ENCODE data around the gene RNF123. TPM values are rescaled to one million over a fixed set of nuclear protein-coding genes. Genes with fewer than 3 reads are reported as not detected.

The RNF123 gene
- total RNA-seq, 1 donor from 2014 or later: 18.6 TPM

DNA sequence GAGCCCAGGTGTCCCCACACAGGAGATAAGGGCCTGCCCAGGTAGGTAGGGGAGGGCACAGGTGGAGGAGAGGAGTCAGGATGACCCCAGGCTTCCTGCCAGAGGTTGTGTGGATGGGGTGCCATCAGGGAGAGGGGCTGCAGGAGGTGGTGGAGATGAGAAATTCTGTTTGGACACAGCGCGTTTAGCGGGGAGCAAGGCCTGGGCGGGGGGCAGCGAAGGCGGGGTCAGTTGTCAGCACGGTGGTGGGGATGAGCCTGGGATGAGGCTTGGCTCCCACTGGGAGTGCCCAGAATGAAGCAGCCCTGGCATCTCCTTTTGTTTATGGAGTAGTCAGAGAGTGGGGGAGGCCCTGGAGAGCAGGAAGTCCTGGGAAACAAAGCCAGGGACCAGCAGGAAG lies 14.6 kb downstream of the RNF123 start:
- DNase-seq: no peak

DNA sequence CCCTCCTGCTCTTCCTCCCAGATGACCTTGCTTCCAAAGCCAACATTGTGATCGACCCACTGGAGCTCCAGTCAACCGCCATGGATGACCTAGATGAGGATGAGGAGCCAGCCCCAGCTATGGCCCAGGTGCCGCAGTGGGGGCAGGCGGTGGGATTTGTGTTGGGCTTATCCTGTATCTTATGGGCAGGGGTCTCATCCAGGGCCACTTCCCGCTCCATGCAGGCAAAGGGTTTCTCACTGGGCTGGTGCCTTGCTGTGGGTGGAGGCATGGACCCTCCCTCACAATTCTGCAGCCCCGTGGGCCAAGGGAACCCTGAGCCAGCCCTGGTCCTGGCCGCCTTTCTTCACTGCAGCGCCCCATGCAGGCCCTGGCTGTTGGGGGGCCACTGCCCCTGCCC lies 15.3 kb downstream of the RNF123 start:
- no peak for DNase-seq

DNA sequence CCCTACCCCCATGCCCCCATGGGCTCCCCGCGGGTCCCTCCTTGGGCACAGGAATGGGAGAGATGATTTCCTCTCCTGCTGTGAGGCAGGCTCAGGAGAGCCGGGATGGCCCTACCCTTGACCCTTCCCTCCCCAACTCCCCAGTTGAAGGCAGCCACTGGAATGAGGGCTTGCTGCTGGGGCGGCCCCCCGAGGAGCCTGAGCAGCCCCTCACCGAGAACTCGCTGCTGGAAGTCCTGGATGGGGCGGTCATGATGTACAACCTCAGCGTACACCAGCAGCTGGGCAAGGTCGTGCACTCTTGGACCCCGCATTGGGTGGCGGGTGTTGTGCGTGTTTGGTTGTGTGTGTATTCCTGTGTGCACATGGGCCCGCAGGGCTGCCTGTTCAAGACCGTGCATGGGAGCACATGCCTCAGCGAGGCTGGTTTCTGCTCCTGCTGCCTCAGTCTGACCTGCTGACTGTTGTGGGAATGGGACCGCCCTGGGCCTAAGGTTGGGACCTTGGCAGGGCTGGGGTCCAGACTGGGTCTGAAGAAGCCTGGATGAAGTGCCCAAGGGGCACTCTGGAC lies 16.1 kb downstream of the RNF123 start:
- no peak for DNase-seq

DNA sequence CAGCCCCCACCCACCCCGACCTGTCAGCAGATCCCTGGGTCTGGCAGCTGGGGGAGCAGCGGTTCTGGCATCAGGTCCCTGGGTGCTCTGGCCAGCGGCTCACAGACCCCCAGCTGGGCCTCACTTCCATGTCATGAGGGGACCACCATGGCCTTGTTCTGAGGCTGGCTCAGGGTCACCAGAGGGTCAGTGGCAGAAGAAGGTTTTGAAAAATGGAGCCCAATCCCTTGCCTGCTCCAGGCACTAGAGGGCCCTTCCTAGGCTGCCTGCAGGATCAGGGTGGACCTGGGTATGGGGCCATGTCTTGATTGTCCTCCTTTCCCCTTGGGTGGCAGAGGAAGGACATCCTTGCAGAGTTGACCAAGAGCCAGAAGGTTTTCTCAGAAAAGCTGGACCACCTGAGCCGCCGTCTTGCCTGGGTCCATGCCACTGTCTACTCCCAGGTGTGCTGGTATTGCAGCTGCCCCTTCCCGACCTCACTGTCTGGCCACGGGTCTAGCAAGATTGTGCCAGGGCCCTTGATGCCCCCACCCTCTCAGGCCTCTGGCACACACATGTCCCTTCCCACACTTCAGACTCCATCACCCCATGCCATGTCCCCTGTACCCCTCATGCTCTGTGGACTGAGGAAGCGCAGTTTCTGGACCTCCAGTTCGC lies 17.2 kb downstream of the RNF123 start:
- no peak for DNase-seq

DNA sequence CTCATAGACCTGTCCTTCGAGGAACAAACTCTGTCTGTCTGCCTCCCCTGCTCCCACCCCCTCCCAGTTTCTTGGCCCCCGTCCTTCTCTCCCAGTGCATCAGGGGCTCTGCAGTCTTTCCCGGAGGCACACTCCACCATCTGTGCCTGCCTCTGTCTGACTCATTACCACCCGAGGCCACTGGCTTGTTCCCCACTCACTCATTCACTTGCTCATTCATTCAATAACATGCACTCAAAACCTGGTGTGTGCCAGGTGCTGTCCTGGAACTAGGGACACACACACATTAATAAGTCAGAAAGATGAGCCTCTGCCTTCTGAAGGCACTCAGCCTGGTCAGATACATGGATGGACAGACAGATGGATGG lies 17.7 kb downstream of the RNF123 start:
- DNase-seq: no peak

DNA sequence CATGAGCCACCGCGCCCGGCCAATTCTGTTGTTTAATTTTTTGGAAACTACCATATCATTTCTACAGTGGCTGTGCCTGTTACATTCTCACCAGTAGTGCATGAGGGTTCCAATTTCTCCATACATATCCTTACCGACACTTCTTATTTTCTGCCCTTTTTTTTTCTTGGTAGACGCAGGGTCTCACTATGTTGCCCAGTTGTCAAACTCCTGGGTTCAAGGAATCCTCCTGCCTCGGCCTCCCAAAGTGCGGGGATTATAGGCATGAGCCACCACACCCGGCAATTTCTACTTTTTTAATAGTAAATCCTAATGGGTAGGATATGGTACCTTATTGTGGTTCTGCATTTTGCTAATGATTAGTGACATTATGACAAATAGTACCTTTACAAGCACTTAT lies 20.5 kb downstream of the RNF123 start:
- DNase-seq: no peak

DNA sequence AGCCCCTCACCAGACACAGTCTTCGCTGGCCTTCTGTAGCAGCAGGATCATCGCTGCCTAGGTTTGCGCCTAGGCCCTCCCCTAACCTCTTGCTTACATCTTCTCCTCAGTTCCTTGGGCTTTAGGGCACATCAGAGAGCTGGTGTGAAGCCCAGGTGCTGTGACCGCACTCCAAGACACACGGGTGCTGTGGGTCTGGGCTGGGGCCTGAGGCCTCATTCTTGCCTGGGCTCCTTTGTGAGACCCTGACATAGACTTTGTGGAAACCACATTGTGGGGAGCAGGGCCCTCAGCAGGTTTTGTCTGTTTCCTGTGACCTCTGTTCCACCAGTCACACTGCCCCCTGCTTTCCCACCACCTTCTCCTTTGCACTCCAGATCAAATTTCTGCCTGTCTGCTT lies 22.1 kb downstream of the RNF123 start:
- no peak for DNase-seq

DNA sequence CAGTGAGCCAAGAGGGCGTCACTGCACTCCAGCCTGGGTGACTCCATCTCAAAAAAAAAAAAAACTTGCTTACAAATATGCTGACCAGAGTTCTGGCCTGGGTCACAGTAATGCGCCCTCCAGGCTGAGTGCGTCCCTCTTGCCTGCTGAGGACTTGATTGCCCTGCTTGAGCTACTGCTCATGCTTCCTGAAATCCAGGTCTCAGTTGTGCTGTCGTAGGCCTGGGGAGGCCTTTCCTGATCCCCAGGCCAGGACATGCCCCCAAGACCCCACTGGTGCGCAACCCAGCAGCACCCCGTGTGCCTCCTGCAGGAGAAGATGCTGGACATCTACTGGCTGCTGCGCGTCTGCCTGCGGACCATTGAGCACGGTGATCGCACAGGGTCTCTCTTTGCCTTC lies 22.8 kb downstream of the RNF123 start:
- DNase-seq: no peak

DNA sequence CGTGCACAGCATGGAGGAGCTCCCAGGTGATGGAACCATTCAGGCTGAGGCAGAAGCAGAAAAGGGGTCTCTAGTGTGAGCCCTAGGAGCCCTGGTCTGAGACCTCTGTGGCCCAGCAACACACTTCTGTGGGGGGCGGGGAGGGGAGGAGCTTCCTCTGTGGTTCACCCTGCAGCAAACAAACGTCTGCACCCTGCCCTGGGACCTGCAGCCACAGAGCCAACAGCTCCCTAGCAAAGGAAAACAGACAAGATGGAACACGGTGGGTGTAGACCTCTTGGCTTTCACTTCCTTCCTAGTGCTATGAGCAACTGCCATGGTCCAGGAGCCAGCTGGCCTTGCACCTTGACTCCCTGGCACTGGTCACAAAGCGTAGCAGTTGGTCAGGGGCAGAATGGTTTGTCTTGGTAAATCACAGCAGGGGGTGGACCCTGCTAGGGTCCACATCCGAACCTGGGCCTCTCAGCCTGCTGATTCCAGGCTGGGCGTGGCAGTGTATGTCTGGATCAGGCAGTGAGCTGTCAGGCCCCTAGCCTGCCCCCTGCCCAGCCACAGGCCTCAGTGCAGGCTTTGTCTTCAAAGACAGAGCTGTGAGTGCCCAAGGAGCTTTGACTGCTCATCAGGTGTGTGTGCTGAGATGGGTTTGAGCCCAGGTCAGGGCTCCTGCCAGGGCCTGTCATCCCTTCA lies 23.4 kb downstream of the RNF123 start:
- DNase-seq: no peak

DNA sequence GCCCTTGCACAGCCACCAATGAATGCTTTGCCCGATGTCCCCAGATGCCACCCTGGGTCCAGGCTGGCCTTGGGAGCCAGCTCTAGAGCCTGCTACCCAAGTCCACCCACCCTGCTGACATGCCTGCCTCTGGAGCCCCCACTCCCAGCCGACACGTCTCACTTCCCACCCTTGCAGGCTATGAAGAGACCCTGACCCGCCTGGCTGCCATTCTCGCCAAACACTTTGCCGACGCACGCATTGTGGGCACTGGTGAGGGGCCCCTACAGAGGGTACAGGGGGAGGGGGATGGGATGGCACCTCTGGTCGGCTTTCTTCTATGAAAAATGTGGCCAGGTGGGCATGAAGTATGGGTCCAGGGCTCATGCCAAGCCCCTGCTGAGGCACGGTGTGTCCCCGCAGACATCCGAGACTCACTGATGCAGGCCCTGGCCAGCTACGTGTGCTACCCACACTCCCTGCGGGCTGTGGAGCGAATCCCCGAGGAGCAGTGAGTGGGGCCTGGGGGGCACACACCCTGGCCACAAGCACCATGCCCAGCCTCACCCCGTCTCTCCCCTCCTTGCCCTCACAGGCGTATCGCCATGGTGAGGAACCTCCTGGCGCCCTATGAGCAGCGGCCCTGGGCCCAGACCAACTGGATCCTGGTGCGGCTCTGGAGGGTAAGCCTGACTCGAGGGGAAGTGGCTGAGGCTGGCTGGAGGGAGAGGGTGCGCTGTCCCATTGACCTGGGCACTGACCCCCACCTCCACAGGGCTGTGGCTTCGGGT lies 24.2 kb downstream of the RNF123 start:
- DNase-seq: no peak

DNA sequence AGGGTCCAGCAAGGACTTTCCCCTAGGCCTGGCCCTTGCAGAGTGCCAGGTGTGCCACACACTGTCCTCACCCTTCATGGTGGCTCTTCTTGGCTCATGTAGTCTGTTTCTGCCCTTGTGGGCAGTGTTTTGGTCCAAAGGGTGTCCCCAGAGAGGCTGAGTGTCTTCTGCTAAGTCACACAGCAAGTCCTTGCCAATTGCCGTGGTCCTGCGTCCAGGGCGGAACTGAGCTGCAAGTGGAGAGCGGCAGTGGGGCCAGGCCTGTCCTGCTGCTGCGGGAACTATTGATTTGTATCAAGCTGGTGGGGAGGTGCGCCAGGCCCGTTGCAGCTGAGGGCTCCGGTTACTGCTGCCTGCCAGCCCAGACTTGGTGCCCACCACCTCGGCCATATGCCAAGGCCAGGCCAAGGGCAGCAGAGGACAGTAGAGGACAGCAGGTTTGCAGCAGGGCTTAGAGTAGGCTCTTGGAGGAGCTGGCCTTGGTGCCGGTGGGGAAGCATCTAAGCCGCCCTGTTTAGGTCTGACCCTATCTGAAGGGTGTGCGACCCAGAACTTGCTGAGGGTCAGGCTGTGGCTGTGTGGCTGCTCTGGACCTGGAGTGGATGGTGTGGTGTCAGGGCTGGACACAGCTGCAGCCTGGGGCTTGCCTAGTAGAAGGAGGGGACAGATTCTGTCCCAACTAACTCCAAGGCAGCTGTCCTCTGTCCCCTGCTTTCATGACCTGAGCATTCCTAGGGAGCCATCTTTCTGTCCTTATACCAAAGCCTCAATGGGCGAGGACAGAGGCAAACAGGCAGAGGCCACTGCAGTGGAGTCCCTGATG lies 25.6 kb downstream of the RNF123 start:
- DNase-seq: no peak

DNA sequence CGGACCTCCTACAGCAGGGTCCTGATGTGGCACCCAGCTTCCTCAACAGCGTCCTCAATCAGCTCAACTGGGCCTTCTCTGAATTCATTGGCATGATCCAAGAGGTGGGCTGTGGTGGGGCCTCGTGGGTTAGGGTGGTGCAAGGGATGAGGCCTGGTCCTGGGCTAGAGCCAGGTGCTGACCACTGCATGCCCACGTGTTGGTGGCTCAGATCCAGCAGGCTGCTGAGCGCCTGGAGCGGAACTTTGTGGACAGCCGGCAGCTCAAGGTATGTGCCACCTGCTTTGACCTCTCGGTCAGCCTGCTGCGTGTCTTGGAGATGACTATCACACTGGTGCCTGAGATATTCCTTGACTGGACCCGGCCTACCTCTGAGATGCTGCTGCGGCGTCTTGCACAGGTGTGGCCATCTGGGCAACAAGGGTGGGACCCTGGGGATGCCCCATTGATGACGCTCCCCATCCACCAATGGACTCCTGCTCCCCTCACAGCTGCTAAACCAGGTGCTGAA lies 26.3 kb downstream of the RNF123 start:
- no peak for DNase-seq

DNA sequence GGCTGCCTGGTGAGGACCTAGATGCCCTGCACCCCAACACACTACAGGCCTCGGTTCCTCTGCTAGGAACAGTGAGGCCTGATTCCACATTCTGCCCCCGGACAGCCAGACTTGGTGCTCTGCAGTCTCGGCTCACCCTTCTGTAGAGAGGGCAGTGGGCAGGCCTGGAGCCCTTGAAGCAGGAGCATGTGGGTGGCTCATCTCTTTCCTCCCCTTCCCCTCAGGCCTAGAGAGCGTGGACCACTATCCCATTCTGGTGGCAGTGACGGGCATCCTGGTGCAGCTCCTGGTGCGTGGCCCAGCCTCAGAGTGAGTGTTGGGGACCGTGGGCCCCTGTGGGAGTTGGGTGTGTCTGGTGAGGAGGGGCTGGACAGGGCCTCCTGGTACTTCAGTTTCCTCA lies 26.8 kb downstream of the RNF123 start:
- no peak for DNase-seq

DNA sequence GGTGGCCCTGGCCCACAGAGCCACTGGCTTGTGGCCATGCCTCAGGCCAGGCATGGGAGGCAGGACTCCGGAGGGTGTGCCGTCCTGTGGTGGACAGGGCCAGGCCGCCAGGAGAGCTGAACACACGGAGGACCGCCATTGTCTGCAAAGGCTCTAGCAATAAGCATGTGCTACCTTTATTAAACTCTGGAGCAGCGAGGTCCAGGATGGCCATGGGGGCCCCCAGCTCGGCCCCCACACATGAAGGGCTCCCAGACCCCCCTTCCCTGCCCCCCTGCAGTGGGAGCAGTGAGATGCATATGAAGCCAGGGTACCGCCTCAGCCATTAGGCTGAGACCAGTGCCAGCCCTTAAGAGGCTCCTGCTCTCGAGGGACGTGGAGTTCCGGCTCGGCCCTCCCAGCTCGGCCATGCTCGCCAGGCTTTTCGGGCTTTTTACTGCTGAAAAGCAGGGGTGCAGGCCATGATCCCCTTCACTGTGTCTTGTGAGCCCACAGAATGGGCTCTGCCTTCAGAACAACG lies 27.4 kb downstream of the RNF123 start:
- no peak for DNase-seq

DNA sequence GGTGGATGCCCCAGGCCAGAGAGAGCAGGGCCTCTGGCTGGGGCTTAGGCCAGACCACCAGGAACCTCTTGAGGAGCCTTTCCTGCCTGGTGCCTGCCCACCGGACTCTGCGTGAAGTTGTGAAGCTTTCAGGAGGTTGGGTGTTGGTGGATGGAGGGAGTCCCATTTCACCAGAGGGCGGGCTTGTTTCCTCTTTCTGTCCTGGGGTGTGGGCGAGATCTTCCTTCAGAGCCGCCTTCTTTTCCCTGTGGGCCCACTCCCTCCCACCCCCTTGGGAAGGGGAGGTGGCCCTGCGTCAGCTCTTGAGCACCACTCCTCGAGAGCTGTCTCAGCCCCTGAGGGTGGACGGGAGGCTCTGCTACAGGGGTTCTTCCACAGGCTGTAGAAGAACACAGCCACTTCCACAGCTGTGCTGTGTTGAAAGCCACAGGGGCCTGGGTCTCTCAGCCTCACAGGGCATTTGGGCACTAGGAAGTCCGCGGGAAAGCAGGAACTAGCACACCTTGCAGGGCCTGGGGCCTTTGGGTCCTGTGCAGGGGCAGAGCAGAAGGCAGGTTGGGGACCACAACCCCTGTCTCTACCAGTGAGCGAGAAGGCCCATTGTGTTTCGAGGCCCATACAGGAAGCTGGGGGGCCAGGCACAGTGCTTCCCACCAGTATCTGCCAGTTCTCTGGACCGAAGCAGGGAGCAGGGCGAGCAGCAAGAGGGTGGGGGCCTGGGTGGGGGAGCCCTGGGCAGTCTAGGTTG lies 28.0 kb downstream of the RNF123 start:
- DNase-seq: no peak

DNA sequence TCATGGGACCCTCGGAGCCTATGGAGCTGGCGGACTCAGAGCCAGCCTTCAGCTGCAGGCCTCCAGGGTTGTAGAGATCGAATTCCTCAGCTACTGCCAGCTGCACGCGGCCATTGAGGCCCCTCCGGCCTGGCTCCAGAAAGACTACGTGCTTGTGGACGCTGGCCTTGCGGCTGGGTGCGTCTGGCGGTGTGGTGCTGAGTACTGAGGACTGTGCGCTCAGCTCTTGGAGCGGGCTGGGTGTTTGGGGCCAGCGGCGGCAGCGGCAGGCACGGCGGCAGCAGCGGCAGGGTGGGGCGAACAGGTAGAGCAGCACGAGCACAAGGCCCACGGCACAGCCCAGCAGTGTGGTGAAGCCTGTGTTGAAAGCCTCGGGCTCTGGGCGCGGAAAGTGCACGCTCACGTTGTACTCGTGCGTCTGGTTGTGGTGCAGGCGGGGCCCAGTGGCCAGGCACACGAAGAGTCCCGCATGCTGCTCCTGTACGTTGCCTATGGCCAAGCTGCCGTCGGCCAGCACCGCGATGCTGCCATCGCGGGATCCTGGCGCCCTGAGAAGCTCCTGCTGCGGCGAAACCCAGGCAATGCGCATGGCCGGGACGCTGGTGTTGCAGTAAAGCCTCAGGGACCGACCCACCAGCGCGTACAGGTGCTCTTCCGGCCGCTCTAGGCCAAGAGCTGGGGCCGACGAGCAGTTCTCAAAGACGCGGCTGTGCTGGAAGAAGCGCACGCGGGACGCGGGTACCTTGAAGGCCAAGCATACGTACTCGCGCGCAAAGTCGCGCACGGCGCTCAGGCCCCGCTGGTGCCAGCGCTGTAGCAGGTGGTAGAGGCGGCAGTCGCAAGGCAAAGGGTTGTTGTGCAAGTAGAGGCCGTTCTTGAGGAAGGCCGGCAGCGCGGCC lies 28.9 kb downstream of the RNF123 start:
- no peak for DNase-seq

DNA sequence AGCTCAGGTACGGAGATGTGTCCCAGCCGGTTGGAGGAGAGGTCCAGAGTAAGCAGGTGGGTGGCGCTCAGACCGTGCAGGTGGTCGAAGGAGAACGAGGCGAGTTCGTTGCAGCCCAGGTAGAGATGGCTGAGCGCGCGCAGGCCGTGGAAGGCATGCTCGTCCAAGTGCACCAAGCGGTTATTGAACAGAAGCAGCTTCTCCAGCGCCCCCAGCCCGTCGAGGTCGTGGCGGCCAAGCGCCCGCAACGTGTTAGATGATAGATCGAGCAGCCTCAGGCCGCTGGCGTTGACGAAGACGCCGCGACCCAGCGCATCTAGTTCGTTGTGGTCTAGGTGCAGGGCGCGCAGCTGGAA lies 29.5 kb downstream of the RNF123 start:
- DNase-seq: no peak

DNA sequence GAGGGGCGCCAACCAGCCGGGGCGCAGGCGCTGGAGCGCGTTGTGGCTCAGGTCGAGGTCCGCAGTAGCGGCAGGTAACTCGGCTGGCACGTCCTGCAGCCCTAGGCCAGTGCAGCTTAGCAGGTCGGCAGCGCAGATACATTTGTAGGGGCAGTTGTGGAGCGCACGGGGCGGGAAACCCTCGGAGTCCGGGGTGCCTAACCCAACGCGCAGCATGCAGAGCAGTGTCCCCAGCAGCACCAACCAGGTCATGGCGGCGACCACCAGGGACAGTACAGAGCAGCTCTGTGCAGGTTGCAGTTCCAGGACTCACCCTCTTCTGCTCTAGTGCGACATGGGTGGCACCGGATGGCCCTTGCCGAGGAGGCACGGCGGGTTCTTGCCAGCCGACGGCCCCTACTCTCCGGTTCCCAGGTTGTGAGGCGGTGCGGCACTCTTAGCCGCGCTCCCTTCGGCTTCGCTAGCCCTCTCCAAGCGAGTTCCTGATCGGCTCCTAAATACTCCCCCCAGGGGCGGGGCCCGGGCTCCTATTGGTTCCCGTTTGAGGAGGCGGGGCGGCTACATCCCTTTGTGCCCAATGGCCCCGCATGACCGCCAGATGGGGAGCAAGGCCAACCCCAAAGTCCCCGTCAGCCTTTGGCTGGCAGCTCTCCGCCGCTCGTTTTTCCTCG lies 30.0 kb downstream of the RNF123 start, which contains the start of gene AMIGO3:
TSS of gene AMIGO3 (minus strand) at position 471 of the 671 bp plus-strand sequence. CDS start at position 252, 219 bp downstream.
- DNase-seq: peak; percentile 89

DNA sequence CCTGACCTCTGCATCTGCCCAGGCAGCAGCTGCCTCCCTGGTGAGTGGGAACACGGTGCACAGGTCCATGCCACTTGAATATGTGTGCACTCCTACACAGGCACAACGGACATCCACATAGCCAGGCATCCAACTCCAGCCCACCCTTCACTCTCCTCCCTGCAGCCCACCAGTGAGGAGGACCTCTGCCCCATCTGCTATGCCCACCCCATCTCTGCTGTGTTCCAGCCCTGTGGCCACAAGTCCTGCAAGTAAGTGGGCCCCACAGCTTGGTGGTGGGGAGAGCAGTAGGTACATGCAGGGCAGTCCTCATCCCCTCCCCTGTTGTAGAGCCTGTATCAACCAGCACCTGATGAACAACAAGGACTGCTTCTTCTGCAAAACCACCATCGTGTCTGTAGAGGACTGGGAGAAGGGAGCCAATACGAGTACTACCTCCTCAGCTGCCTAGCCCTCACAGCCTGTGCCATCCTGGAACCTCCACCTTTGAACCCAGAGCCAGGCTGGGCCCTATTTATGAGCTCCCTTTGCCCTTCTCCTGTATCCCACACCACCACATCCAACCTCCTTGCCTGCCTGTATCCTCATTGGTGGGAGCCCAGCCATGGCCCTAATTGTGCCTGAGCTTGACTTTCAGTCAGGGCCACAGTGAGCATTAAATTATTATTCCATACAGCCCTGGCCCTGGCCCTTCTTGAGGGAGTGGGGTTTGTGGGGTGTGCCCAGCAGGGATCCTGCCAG lies 31.7 kb downstream of the RNF123 start:
- DNase-seq: no peak
